Activated naive CD8-positive, alpha-beta T cell treated with anti-CD3 and anti-CD28 coated beads, Interleukin-2, amount 50 U/mL, for 16 hours (primary cell): ENCODE results near the gene SLC6A6.

ENCODE experiments used
- DNase-seq: peaks from one replicate; pipeline ENCODE4 v3.0.0-alpha.2; 2020; ENCODE audit warnings: low read depth, low spot score

SLC6A6 gene

DNA sequence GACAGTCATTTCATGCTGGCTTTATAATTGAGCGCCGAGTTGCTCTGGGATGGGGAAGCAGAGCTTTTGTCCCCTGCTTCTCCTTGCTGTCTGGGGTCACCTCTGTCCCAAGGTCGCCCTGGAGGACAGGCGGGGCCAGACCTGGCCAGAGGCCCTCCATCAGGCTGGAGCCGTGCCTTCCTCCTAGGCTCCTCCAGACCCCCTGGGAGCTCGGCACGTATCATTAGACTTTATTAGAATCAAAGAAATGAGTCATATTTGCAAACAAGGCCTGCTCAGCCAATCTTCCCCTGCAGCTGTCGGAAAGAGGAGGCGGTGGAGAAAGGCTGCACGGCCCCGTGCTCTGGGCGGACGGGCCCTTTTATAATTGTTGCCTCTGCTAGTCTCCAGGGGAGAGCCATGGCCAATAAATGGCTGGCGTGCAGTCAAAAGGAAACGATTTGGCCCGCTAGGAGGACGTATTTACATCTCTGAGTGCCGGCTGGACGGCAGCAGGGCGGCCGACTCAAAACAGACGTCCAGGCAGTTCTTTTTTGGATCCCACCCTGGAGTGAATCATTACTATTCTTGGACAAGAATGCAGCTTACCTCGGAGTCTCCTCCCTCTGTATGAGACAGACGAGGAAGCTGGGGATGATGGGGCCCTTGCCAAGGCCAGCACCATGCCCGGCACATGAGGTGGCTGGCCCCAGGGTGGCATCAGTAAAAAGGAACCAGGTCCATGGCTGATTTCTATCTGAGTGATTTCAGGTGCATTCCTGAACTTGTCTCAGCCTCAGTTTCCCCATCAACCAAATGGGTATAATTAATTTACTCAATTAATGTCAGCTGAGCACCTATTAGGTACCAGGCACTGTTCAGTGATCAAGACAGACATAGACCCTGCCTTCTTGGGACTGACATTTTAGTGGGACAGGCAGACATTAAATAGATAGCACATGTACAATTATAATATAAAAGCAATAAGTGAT, 50.6 kb downstream of the SLC6A6 start:
- DNase-seq: no peak

DNA sequence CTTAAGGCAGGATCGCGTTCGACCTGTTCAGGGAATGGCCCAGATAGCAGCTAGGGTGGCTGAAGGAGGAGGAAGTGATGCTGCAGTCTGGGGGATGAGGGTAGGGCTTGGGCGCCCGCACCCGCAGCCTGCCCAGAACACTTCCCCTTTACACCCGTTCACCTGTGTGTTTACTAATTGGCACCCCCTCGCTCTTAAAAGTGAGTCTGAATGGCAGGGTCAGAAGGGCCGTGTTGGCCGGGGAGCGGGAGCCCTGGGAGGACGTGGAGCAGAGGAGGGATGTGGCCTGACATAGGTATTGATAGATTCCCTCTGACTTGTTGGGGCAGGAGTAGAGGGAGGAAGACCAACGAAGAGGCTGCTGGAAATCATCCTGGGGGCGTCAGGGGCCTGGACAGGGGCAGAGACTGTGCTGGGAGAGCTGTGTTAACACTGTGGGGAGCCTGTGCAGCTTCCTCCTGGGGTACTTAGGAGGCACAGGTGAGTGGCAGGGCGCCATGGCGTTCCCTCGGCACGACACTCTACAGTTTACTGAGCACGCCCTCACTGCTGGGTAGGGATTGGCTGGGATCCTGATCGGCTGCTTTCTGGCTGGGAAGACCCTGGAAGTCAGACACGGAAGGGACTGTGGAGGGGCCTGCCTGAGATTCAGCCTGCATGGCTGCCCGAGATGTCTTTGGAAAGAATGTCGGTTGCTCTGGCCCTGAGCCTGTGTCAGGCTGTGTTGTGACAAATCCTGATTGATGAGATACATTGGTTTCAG, 51.7 kb downstream of the SLC6A6 start:
- no peak for DNase-seq

DNA sequence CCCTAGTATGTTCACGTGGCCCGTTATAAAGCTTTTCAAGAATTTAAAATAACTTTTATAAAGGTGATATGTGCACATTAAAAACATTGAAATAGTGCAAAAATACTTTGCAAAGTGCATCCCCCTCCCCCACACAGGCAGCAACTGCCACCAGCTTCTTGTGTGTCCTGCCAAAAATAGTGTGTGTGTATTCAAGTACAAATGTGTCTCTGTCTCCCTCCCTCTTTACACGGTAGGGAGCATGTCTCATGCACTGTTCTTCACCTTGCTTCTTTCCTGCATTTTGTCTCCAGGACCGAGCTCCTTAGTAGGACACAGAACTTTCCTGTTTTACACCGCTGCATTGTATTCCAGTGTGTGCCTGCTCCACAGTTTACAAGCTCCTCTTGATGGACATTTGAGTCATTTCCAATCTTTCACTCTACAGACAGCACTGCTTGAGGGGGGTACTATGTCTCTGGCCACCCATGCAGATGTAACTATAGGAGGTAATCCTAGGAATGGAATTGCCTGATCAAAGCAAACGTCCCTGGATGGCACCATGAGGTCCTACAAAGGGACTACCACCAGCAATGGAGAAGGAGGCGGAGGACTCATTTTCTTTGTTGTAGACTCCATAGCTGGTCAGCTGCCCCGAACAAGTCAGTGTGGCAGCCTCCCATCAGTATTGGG, 52.4 kb downstream of the SLC6A6 start:
- DNase-seq: no peak

DNA sequence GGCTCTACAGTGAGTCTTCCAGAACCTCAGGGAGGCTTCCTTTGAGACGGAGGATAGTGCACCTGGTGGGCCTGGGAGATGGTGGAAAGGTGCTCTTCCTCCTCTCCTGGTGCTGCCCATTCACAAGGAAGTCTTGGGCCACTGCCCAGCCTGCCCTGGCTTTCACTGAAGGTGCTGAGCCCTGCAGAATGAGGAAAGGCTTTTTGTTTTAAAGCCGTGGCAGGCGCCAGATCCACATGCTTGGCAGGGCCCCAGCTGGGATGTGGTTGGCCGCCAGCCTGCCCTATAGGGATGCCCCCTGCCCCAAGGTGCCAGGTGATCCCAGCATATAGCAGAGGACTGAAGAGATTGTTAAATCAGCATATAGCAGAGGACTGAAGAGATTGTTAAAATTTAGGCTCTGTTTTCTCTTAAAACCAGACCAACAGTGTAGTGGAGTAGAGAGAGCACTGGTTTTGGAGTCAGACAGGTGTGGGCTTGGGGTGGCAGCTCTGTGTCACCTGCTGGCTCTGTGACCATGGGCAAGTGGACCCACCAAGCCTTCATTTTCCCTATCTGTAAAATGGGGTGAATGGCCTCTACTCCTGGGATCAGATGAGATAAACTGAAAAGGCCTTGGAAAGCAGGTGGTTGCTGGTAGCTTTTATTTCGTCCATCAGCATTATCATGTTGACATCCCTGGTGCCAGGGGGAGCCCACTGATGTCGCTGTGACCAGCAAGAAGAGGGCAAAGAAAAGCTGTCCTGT, 53.3 kb downstream of the SLC6A6 start:
- DNase-seq: no peak

DNA sequence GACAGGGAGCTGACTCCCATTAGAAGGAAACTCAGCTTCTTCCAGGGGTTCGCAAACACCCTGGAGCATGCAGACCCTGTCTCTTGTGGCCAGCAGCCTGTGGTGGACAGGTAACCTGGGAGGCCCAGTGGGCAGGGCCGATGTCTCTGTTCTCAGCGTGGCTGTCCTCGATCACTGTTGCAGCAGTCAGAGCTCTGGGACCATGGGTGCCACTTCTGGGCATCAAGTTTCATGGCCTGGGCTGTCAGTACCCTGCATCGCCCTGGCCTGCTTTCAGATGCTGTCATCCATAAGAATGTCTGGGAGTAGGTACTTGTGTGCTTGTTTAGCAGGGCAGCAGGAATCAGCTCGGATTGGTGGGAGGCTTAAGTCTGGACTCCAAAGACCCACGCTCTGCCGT, 54.4 kb downstream of the SLC6A6 start:
- no peak for DNase-seq

DNA sequence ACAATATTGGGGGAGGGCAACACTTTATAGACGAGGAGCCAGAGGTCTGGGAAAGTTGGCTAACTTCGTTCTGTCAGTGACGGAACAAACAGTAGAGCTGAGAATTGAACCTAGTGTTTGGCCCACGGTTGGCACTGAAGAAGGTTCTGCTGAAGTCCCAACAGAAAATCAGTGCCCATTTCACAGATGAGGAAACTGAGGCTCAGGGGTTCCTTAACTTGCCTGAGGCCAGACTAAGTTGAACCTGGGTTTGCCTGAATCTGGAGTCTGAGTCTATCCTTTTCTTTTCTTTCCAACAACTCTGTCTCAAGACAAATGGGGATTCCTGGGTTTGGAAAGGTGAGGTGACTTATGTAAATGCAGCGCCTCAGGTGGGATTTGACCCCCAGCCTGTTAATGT, 55.1 kb downstream of the SLC6A6 start:
- DNase-seq: no peak

DNA sequence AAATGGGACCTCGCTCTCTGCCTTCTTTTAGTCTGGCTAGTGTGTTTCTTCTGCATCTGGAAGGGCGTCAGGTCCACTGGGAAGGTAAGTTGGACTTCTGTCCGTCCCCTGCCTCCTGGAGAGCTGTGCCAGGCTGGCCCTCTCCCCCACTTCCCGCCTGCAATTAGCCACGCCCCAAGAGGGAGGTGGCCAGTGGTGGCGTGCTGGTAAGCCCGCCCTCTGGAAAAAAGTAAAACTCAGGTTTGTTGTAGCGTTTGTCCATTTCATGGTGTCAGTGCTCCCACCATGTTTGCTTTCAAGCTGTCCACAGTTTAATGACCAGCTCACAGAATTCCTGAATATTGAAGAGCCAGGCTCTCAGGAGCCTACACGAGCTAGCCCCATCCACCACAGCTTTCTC, 55.6 kb downstream of the SLC6A6 start:
- no peak for DNase-seq

DNA sequence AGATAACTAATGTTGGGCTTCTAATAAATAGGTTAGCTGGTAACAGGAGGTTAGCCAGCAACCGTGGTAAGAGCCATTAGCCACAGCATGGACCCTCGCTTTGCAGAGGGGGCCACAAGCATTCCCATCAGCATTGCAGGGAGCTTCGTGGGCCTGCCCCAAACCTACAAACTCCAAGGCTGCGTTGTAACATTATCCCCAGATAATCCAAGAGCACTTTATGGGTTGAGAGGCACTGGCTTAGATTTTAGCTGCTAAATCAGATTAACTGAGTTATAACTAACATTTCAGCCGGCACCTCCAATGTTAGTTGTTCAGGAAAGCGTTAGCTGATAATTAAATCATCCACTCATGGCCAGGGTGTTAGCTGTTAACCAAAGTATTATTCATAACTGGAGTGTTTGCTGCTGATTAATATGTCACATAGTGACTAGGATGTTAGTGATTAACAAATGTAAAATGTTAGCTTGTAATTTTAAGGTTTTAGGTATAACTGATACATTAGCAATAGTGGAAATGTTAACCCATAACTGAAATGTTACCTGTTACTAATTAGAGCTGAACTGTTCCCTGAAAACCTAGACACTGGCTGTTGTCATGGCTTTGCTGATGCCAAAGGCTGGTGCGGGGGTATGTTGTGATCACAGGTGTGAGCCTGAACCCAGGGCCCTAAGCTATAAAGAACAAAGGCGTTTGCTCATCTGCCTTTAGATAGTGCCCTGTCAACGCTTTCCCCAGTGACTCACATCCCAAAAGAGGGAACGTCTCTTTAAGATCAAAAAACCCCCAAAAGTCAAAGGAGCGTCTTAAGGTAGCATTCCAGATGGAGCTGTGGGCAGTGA, 56.2 kb downstream of the SLC6A6 start:
- DNase-seq: no peak

DNA sequence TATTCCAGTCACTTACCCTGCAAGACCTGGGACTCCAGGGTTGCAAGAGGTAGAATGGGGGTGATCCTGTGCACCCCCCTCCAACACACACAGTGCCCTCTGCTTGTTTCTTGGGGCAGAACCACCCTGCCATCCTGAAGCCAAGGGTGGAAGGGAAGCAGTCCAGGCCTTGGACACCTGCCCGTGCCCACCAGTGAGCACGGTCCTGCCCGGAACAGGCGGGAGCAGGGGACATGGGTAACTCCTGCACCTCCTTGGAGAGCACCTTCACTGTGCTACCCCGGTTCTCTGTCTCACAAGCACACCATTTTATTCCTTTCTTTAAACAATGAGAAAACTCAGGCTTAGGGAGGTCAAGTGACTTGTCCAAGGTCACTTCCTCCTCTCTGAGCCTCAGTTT, 57.0 kb downstream of the SLC6A6 start:
- no peak for DNase-seq

DNA sequence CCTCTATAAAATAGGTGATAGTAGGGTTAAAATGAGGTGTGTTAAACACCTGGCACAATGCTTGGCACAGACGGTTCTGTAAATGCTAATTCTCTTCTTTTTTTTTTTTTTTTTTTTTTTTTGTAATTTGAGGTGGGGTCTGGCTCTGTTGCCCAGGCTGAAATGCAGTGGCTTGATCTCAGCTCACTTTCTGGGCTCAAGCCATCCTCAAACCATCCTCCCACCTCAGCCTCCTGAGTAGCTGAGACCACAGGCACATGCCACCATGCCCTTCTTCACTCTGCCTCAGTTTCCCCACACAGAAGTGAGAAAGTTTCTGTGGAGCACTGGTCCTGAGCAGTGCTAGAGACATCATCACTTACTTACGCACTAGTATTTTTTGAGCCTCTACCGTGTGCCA, 57.4 kb downstream of the SLC6A6 start:
- DNase-seq: no peak

DNA sequence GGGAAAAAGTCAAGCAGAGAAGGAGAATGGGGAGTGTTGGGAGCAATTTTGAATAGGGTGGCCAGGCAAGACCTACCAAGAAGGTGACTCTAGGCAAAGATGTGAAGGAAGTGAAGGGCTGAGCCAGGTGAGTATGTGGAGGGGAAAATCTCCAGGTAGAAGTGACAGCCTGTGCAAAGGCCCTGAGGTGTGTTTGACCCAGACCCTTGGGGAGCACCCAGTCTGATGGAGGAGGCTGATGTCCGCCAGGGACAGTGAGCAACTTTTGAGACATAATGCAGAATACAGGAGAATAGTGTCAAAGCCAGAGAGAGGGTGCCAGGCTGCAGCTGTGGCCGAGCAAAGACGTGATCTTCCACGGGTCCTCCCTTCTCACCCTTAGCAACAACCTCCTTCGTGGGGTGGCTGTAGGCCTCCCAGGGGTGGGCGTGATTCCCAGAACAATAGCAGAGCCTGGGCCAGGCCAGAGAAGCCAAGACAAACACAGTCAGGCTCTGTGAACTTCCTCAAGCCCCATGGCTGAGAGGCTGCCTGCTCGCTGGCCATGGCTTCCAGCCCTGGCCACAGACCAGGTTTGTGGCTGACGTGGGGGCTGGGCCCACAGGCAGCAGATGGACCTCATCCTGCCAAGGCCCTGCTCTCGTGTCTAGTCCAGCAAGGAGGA, 58.1 kb downstream of the SLC6A6 start:
- no peak for DNase-seq

DNA sequence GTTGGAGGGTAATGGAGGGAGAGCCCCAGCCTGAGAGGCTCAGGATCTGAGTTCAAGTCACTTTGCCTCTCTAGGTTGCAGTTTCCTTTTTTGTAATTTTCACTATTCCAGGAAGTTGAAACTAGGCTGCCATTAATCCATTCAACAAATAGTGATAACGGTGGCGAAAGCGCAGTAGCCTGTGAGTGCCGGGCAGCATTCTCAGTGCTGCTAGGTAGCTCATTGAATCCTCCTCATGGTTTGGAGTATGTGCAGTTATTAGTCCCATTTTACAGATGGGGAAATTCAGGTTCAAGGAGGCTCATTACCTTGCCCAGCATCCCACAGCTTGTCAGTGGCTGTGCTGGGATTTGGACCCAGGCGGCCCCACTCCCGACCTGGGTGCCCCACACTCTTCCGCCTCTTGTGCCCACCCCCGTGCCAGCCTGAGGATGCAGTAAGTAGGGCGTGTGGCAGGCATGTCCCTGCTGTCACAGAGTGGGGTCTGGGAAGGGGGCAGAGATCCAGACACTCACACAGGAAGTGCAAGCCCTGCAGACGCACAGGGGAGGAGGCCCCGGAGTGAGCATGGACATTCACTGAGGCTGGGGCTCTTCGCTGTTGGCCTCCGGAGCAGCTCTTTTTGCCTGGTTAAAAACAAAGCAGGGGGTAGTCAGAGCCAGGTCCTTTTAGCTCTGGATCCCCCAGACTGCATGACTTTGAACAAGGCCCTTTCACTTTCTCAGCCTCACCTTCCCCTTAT, 58.8 kb downstream of the SLC6A6 start:
- no peak for DNase-seq

DNA sequence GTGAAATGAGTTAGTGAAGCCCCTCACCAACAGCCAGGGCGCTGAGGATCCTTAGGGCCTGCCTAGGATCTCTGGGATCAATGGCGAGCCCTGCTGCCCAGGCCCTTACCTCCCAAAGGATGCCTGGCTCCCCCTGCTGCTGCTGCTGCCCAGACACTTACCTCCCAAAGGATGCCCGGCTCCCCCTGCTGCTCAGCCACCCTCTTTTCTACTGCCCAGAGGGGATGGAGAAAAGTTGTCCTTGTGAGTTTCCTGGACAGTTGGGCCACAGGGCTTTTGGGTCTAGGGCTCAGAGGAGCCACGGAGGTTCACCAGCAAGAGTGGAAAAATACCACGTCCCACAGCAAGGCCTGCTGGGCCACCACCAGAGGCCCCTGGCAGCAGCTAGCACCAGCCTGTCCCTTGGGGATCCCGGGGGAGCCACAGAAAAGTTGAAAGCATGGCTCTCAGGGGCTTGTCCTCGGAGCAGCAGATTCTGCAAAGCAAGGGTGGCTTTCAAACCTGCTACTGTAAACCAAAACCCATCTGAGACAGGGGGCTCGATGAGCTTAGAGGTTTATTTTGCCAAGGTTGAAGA, 59.4 kb downstream of the SLC6A6 start:
- no peak for DNase-seq

DNA sequence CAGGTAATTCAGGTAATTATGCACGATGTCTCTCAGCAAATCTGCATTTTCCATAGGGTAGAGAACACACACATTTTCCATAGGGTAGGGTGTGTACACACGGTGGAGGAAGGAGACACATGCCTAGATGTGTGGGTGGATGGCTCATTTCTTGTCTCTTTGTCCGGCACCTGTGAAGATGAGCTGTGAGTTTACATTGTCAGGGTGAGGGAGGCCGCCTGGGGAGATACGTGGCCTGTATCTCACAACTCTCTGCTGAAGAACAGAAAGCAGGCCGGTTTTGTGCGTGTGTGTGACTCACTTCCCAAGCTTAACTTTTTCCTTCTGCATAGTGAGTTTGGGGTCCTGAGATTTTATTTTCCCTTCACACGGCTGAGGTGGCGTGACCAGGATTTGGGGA, 60.3 kb downstream of the SLC6A6 start:
- DNase-seq: no peak

DNA sequence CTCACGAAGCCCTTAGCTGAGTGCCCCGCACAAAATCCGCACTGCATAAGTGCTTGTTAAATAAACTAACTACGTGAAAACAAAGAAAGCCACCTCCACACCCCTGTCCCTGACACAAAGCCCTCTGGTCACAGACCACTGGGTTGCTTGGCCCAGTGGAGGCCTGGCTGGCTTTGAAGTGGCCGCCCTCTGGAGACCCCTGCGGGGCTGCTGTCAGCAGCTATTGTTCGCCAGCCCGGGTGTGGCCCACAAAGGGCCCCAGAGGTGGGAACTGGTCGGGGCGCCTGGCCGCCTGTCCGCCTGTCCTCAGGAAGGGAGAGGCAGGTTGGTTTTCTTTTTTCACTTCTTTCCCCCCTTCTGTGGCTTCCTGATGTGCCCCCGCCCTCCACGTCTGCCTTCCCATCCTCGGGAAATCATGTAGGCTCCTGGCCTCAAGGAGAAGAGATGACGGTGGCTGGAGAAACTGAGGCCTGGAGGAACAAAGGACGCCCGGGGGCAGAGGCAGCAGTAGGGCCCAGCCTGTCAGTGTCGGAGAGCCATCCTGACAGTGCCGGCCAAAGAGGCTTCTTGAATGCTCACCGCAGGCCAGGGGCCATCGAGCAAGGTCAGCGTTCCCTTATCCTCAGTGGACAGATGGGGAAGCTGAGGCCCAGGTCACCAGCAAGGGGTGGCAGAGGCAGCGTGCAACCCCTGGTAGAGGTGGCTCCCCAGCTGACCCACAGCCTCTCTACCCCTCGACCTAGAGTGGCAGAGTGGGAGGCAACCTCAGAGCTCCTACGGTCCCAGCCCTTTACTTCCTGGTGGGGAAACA, 61.1 kb downstream of the SLC6A6 start:
- DNase-seq: no peak

DNA sequence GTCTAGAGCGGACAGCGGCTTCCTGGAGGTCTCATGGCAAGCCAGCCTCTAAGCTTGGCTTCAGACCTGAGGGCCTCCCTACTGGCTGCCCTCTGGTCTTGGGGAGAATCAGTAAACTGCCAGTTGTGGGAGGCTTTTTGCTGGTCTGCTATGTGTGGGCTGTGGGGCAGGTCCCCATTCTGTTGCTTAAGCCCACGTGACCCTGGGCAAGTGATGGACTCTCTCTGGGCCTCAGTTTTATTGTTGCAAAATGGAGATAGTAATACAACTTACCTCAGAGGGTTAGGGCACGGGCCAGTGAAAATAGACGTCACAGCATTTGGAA, 61.7 kb downstream of the SLC6A6 start:
- no peak for DNase-seq

DNA sequence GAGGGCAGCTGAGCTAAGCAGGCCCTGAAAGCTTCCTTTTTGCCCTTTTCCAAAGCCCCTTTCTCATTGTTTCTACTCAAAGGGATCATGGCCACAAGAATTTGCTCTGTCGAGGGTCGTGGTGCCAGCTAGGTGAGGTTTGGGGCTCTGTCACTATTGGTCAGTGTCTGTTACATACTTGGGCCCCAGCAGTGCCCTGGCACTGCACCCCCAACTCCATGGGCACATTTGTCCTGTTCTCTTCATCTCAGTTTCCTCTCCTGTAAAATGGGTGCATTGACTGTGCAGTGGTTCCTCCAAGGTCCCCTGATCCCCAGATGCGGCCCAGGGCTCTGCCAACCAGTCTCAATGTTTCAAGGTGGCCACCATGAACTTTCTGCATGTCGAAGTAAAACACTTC, 62.1 kb downstream of the SLC6A6 start:
- DNase-seq: no peak

DNA sequence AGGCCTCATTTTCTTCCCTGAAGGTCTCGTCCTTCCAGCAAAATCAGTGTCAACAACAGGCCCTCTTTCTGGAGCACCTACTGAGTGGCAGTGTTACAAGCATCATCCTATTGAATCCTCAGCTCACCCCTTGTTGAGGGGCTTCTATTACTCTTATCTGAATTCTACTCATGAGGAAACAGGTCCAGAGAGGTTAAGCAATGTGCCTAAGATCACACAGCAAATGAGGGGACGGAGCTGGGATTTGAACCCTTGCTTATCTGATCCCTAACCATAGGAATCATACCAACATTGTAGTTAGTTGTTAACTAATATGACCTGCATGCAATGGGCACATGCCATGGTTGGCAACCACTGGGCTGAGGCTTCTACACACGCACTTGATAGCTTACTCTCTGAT, 63.0 kb downstream of the SLC6A6 start:
- no peak for DNase-seq
